H9 (cell line): ENCODE data around the gene GATA5. TPM values are rescaled to one million over a fixed set of nuclear protein-coding genes. Genes with fewer than 3 reads are reported as not detected.

ENCODE experiments used
- DNase-seq: peaks from one replicate; pipeline ENCODE4 v3.0.0-alpha.2; 2017
- H2AFZ ChIP-seq: one replicate; pipeline ENCODE4 v1.6.1; 2013; ENCODE audit warnings: mild to moderate bottlenecking, low read length, control low read depth, moderate library complexity
- H2AK5ac ChIP-seq: 2 replicates; pipeline ENCODE4 v1.6.1; 2013; ENCODE audit warnings: low read length, control low read depth, mixed read lengths; ENCODE audit not compliant: insufficient read length
- H2BK120ac ChIP-seq: one replicate; pipeline ENCODE4 v1.6.1; 2013; ENCODE audit warnings: low read depth, mild to moderate bottlenecking, low read length, control low read depth, inconsistent platforms; ENCODE audit not compliant: poor library complexity, severe bottlenecking
- H2BK12ac ChIP-seq: 2 replicates; pipeline ENCODE4 v1.6.1; 2013; ENCODE audit warnings: low read length, control low read depth, mixed read lengths, low read depth; ENCODE audit not compliant: insufficient read length
- H2BK15ac ChIP-seq: 2 replicates; pipeline ENCODE4 v1.6.1; 2013; ENCODE audit warnings: low read depth, low read length, control low read depth
- H2BK20ac ChIP-seq: one replicate; pipeline ENCODE4 v1.6.1; 2013; ENCODE audit warnings: low read depth, mild to moderate bottlenecking, low read length, control low read depth, inconsistent platforms; ENCODE audit not compliant: poor library complexity, severe bottlenecking
- H2BK5ac ChIP-seq: 2 replicates; pipeline ENCODE4 v1.6.1; 2013; ENCODE audit warnings: low read length, control low read depth, mixed read lengths; ENCODE audit not compliant: insufficient read length
- H3K14ac ChIP-seq: 2 replicates; pipeline ENCODE4 v1.6.1; 2013; ENCODE audit warnings: low read length, control low read depth; ENCODE audit not compliant: insufficient read depth
- H3K18ac ChIP-seq: 2 replicates; pipeline ENCODE4 v1.6.1; 2013; ENCODE audit warnings: low read depth, mild to moderate bottlenecking, mixed read lengths, low read length, control low read depth; ENCODE audit not compliant: insufficient read length
- H3K23ac ChIP-seq: 2 replicates; pipeline ENCODE4 v1.6.1; 2013; ENCODE audit warnings: low read length, control low read depth, mixed read lengths, low read depth; ENCODE audit not compliant: insufficient read length
- H3K23me2 ChIP-seq: 2 replicates; pipeline ENCODE4 v1.6.1; 2013; ENCODE audit warnings: low read depth, mild to moderate bottlenecking, mixed read lengths, low read length, control low read depth; ENCODE audit not compliant: insufficient read length, poor library complexity, severe bottlenecking
- H3K27ac ChIP-seq: 2 replicates; pipeline ENCODE4 v1.5.1; 2013; ENCODE audit warnings: low read length, control low read depth, mixed read lengths, low read depth; ENCODE audit not compliant: insufficient read length
- H3K27me3 ChIP-seq: 2 replicates; pipeline ENCODE4 v1.6.1; 2013; ENCODE audit warnings: low read length, control low read depth, inconsistent platforms; ENCODE audit not compliant: insufficient read depth
- H3K4ac ChIP-seq: 2 replicates; pipeline ENCODE4 v1.6.1; 2013; ENCODE audit warnings: low read depth, mild to moderate bottlenecking, control low read depth, inconsistent platforms, low read length, moderate library complexity
- H3K4me1 ChIP-seq: 2 replicates; pipeline ENCODE4 v1.6.1; 2013; ENCODE audit warnings: low read length, control low read depth, inconsistent platforms; ENCODE audit not compliant: insufficient read depth
- H3K4me2 ChIP-seq: 2 replicates; pipeline ENCODE4 v1.6.1; 2013; ENCODE audit warnings: low read length, control low read depth, mixed read lengths; ENCODE audit not compliant: insufficient read length, insufficient read depth
- H3K56ac ChIP-seq: 2 replicates; pipeline ENCODE4 v1.6.1; 2013; ENCODE audit warnings: low read depth, mild to moderate bottlenecking, mixed read lengths, low read length, control low read depth; ENCODE audit not compliant: insufficient read length
- H3K79me1 ChIP-seq: 2 replicates; pipeline ENCODE4 v1.6.1; 2013; ENCODE audit warnings: low read depth, mild to moderate bottlenecking, moderate library complexity, low read length, control low read depth, inconsistent platforms; ENCODE audit not compliant: insufficient read depth, poor library complexity, severe bottlenecking
- H3K79me2 ChIP-seq: 2 replicates; pipeline ENCODE4 v1.6.1; 2013; ENCODE audit warnings: low read length, control low read depth, inconsistent platforms; ENCODE audit not compliant: insufficient read depth
- H3K9ac ChIP-seq: 2 replicates; pipeline ENCODE4 v1.6.1; 2013; ENCODE audit warnings: low read length, control low read depth, mixed read lengths; ENCODE audit not compliant: insufficient read length; ENCODE audit errors: extremely low read depth
- H3K9me3 ChIP-seq: one replicate; pipeline ENCODE4 v1.6.1; 2013; ENCODE audit warnings: low read depth, low read length, inconsistent platforms; ENCODE audit not compliant: control insufficient read depth
- H3T11ph ChIP-seq: one replicate; pipeline ENCODE4 v1.6.1; 2013; ENCODE audit warnings: mild to moderate bottlenecking, low read length, control low read depth, inconsistent platforms
- H4K20me1 ChIP-seq: one replicate; pipeline ENCODE4 v1.6.1; 2013; ENCODE audit not compliant: control insufficient read depth, insufficient read length, insufficient read depth
- H4K5ac ChIP-seq: 2 replicates; pipeline ENCODE4 v1.6.1; 2013; ENCODE audit warnings: low read depth, mild to moderate bottlenecking, mixed read lengths, low read length, control low read depth; ENCODE audit not compliant: insufficient read length
- H4K8ac ChIP-seq: replicated peaks from 2 replicates; pipeline ENCODE4 v1.6.1; 2013; ENCODE audit warnings: low read length, control low read depth, mixed read lengths, low read depth; ENCODE audit not compliant: insufficient read length
- H4K91ac ChIP-seq: 2 replicates; pipeline ENCODE4 v1.6.1; 2013; ENCODE audit warnings: low read depth, mild to moderate bottlenecking, moderate library complexity, mixed read lengths, low read length, control low read depth; ENCODE audit not compliant: insufficient read length
- H3K27ac Mint-ChIP-seq, 3 experiments: 2 replicates in 2 of 3; 3 replicates in 1 of 3; pipeline ENCODE4 v1.8.0; 2020 to 2021; ENCODE audit warnings: mixed read lengths in 3 of 3, mild to moderate bottlenecking in 1 of 3, moderate library complexity in 1 of 3
- H3K27me3 Mint-ChIP-seq: 2 replicates; pipeline ENCODE4 v1.8.0; 2021; ENCODE audit warnings: low read depth, mild to moderate bottlenecking, moderate library complexity, mixed read lengths
- H3K36me3 Mint-ChIP-seq, 3 experiments: 2 replicates in 2 of 3; 3 replicates in 1 of 3; pipeline ENCODE4 v1.8.0; 2020 to 2021; ENCODE audit warnings: low read depth in 3 of 3, mixed read lengths in 3 of 3; ENCODE audit not compliant: insufficient read depth in 1 of 3
- H3K4me1 Mint-ChIP-seq, 2 experiments: 2 replicates each; pipeline ENCODE4 v1.8.0; 2020; ENCODE audit warnings: mixed read lengths in 2 of 2
- H3K4me3 Mint-ChIP-seq, 2 experiments: 2 replicates in 1 of 2; 3 replicates in 1 of 2; pipeline ENCODE4 v1.8.0; 2020 to 2021; ENCODE audit warnings: mild to moderate bottlenecking in 2 of 2, mixed read lengths in 2 of 2, moderate library complexity in 1 of 2
- H3K9me3 Mint-ChIP-seq, 2 experiments: 2 replicates in 1 of 2; 3 replicates in 1 of 2; pipeline ENCODE4 v1.8.0; 2020; ENCODE audit warnings: mild to moderate bottlenecking in 2 of 2, mixed read lengths in 2 of 2, moderate library complexity in 1 of 2
- WGBS: extraction: QIAGEN DNeasy Blood & Tissue Kit; methylation state at CpG from one replicate; pipeline ENCODE4 v1.1.7; 2013; ENCODE audit warnings: missing lambda C conversion rate, low lambda C conversion rate, mixed read lengths; ENCODE audit not compliant: insufficient read length; ENCODE audit errors: extremely low coverage; 5-methylcytosine and 5-hydroxymethylcytosine counted together
- total RNA-seq: library from RNA; stranded (reverse); gene quantifications from 2 replicates; pipeline ENCODE4 v1.2.1, GENCODE V29; 2021
- TF ChIP-seq, protein P1 (sequence below): fragments of 200-600 bp; sonication (generic); conservative IDR thresholded peaks from 3 replicates; pipeline ENCODE4 v1.8.0; 2021; ENCODE audit warnings: antibody characterized with exemption, mild to moderate bottlenecking

Gene GATA5
- total RNA-seq, 1 experiment from 2014 or later: 0.24 TPM

GRCh38 chr20:62513991-62514390 lies 38.2 kb upstream of the GATA5 start:
- no peak overlapping the region for H4K91ac ChIP-seq
- H2BK12ac ChIP-seq: no peak overlapping the region
- no peaks in the 10 kb centered on the region for H3K79me2 ChIP-seq
- no peaks in the 10 kb centered on the region for H3K23me2 ChIP-seq
- H3K27ac Mint-ChIP-seq: no peak overlapping the region; a peak in 1 of 7 replicates
- H3K36me3 Mint-ChIP-seq: no peaks in the 10 kb centered on the region
- H4K20me1 ChIP-seq: no peaks in the 10 kb centered on the region
- H2BK120ac ChIP-seq: no peak overlapping the region
- peaks cover 0 to 3% of the 10 kb centered on the region in 2 experiments; a peak in 1 of 4 replicates for H3K4me1 Mint-ChIP-seq
- no peak overlapping the region for H4K5ac ChIP-seq
- H3K27me3 ChIP-seq: no peaks in the 10 kb centered on the region
- no peaks in the 10 kb centered on the region for H3K9me3 Mint-ChIP-seq
- H2BK15ac ChIP-seq: no peak overlapping the region
- H3K56ac ChIP-seq: no peak overlapping the region
- no peaks in the 10 kb centered on the region for H3K9me3 ChIP-seq
- TF ChIP-seq, protein P1, sequence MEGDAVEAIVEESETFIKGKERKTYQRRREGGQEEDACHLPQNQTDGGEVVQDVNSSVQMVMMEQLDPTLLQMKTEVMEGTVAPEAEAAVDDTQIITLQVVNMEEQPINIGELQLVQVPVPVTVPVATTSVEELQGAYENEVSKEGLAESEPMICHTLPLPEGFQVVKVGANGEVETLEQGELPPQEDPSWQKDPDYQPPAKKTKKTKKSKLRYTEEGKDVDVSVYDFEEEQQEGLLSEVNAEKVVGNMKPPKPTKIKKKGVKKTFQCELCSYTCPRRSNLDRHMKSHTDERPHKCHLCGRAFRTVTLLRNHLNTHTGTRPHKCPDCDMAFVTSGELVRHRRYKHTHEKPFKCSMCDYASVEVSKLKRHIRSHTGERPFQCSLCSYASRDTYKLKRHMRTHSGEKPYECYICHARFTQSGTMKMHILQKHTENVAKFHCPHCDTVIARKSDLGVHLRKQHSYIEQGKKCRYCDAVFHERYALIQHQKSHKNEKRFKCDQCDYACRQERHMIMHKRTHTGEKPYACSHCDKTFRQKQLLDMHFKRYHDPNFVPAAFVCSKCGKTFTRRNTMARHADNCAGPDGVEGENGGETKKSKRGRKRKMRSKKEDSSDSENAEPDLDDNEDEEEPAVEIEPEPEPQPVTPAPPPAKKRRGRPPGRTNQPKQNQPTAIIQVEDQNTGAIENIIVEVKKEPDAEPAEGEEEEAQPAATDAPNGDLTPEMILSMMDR: no peak
- H3K4ac ChIP-seq: no peak overlapping the region
- no peaks in the 10 kb centered on the region for H3K4me1 ChIP-seq
- peaks cover 1% of the 10 kb centered on the region for H3K27me3 Mint-ChIP-seq
- no peak overlapping the region for H3T11ph ChIP-seq
- no peak overlapping the region for H2AK5ac ChIP-seq
- H3K4me2 ChIP-seq: no peak overlapping the region
- H3K14ac ChIP-seq: no peak overlapping the region; the same call in 1 of the 2 replicates
- H3K27ac ChIP-seq: no peak overlapping the region
- H2BK5ac ChIP-seq: no peak overlapping the region
- H3K18ac ChIP-seq: no peak overlapping the region
- no peak overlapping the region for H3K4me3 Mint-ChIP-seq
- H3K79me1 ChIP-seq: no peaks in the 10 kb centered on the region
- H2AFZ ChIP-seq: no peak overlapping the region
- no peak overlapping the region for H2BK20ac ChIP-seq
- H4K8ac ChIP-seq: no peak overlapping the region
- H3K23ac ChIP-seq: no peak overlapping the region
- DNase-seq: no peak
- WGBS: no CpG with 5 or more reads among the region's 14 CpGs
- H3K9ac ChIP-seq: no peak overlapping the region
